Fibroblast of pulmonary artery (primary cell): ENCODE data around the gene CST3.
A peak's percentile ranks its signal among the peaks of the same experiment; 100 is the strongest.
"Not testable (repeated sequence)": the region's sequence is repeated elsewhere in the genome, so short reads cannot be mapped to it uniquely, and the experiment has no call there.

ENCODE experiments used
- DNase-seq: peaks from one replicate; pipeline ENCODE4 v3.0.0-alpha.2; 2010; ENCODE audit warnings: low read depth
- H3K4me3 ChIP-seq: replicated peaks from 2 replicates; pipeline ENCODE4 v1.5.1; 2011; ENCODE audit warnings: low read depth, mild to moderate bottlenecking, control low read depth, low read length, moderate library complexity
- TF ChIP-seq, protein P1 (sequence below): IDR thresholded peaks from 2 replicates; pipeline ENCODE4 v1.5.1; 2011; ENCODE audit warnings: mild to moderate bottlenecking, control low read depth, low read length, inconsistent platforms; ENCODE audit errors: missing control alignments

CST3 gene

DNA sequence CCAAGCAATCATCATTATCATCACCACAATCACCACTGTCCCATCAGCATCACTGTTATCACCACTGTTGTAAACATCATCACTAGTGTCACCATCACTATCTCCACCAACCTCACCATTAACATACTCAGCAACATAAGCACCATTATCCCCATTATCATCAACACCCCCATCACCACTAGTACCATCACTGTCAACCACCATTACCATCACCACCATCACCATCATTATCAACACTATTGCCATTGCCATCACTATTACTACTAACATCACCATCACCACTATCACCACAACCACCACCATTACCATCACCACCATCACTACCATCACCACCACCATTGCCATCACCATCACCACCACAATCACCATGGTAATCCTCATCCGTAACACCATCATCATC, 31.6 kb upstream of the CST3 start:
- TF ChIP-seq, protein P1, sequence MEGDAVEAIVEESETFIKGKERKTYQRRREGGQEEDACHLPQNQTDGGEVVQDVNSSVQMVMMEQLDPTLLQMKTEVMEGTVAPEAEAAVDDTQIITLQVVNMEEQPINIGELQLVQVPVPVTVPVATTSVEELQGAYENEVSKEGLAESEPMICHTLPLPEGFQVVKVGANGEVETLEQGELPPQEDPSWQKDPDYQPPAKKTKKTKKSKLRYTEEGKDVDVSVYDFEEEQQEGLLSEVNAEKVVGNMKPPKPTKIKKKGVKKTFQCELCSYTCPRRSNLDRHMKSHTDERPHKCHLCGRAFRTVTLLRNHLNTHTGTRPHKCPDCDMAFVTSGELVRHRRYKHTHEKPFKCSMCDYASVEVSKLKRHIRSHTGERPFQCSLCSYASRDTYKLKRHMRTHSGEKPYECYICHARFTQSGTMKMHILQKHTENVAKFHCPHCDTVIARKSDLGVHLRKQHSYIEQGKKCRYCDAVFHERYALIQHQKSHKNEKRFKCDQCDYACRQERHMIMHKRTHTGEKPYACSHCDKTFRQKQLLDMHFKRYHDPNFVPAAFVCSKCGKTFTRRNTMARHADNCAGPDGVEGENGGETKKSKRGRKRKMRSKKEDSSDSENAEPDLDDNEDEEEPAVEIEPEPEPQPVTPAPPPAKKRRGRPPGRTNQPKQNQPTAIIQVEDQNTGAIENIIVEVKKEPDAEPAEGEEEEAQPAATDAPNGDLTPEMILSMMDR, result no peak
- no peak overlapping the region for H3K4me3 ChIP-seq
- no peak for DNase-seq

DNA sequence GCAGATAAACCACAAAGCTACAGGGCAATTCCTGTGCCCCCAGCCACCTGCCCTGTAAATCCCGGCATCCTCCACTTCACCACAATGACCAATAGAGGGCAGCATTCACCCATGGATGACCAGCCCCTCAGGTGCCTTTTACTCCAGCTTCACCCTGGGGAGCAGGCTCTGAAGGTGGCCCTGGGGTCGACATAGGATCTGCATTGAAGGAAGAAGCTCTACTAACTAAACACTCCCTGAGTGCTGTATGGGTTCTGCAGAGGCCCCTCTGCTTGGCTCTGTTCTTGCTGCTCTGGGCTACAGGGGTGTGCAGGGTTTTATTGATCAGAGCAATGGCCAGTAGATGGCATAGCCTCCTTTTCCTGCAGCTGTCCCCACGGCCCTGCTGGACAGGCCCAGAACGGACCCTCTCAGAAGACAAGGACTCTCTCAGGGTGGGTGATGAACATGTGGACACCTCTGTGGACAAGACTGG, 30.8 kb upstream of the CST3 start:
- DNase-seq, result peak; percentile 70
- TF ChIP-seq, protein P1, result peak; percentile 81
- no peak overlapping the region for H3K4me3 ChIP-seq

DNA sequence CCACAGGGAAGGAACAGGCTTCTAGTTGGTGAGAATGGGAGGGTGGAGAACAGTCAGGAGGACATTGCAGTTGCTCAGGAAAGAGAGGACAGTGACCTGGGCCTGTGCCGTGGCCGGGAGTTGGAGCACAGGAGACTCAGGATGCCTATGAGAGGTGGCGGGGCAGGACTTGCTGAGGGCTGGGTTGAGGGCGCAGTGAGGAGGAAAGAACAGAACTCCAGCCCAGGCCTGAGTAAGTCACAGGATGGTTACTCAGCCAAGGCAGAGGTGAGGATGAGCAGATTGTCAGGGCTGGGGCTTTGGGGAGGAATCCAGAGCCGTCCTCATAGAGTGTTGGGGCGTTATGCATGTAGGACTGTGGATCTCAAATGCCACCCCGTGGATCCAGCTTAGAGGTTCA, 29.9 kb upstream of the CST3 start:
- no peak for DNase-seq
- TF ChIP-seq, protein P1, result no peak
- no peak overlapping the region for H3K4me3 ChIP-seq

DNA sequence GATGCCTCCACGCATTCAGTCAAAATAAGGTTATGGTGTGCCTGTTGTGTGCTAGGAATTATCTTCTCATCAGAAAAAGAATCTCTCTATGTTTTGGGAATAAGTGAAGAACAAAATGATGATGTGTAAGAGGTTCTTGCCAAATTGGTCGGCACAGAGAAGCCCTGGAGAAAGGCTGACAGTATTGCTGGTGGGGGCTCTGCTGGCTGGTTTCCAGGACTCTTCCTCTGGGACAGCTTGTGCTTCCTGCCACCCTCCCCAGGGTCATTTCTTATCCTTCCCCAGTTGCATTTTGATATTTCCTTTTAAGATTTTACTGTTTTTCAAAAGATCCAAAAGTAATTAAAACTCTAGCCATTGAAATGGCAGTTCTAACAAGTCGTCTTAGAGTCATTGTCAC, 28.9 kb upstream of the CST3 start:
- DNase-seq, result no peak
- no peak overlapping the region for H3K4me3 ChIP-seq
- TF ChIP-seq, protein P1, result no peak

DNA sequence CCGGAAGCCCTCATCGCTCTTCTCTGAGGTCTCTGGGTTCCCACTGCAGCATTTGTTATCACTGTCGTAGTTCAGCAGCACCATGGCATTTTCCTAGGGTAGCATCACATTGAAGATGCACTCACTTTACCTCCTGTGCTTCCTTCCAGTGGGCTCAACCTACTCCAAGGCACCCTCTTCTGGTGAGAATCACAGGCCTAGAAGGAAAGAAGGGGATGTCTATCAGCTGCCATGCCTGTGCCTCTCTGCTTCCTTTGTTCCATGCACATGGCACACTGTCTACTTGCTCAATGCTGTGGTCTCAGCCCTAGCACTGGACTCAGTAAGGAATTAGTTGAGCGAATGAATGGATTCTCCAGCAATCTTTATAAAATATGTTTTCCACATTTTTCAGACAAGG, 28.4 kb upstream of the CST3 start:
- H3K4me3 ChIP-seq, result no peak overlapping the region
- peak; percentile 31 for DNase-seq
- TF ChIP-seq, protein P1, result peak; percentile 44

DNA sequence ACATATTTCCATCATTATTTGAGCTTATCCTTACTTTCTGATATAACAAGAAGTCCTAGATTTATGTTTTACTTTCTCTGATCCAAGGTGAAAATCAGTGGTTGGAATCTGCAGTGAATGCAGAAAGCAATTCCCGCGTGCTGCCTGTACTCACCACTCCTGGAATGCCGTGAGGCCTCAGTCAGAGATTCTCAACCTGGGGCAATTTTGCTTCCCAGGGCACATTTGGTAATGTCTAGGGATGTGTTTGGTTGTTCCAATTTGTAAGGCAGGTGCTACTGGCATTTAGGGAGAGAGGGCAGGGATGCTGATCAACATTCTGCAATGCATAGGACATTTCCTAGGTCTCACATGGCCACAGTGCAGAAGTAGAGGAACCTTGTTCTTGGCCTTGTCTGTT, 27.2 kb upstream of the CST3 start:
- no peak overlapping the region for H3K4me3 ChIP-seq
- DNase-seq, result no peak
- TF ChIP-seq, protein P1, result no peak

DNA sequence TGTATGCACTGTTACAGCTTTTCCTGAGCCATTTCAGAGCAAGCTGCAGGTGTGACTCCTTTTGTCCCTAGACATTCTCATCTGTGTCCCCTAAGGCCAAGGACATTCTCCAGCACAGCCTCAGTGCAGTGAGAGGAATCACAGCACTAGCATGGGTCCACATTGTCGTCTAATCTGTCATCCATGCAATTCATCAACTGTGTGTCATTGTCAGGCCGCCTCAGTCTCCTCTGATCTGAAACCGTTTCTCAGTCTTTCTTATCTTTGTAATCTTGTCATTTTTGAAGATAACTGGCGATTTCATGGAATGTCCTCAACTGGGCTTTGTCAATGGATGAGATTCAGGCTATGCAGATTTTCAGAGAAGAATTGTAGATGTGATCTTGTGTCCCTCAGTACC, 26.3 kb upstream of the CST3 start:
- DNase-seq, H3K4me3 ChIP-seq: not testable (repeated sequence)

DNA sequence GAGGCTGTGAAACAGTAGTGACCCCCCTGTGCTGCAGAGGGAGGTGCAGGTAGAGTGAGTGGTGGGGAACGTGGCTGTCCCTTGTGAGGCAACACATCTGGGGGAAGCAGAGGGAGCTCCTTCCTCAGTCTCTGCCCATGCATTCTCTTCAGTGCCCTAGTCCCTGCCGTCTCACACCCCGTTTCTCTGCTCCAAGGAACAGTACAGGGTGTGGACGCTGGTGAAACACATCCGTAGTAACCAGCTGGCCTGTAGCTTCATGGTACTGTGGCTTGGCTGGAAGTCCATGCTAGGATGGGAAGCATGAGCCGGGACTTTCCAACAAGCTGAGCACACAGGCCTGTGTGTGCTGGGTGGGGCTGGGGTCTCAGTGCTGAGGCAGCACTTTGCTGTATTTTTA, 25.4 kb upstream of the CST3 start:
- no peak for DNase-seq
- H3K4me3 ChIP-seq, result no peak overlapping the region
- TF ChIP-seq, protein P1, result no peak
